Esophagus squamous epithelium (tissue), 5 donors: ENCODE measurements around the gene GAREM2. TPM values are rescaled to one million over a fixed set of nuclear protein-coding genes. Genes with fewer than 3 reads are reported as not detected.

Source experiments
- DNase-seq: peaks from one replicate; lab custom pipeline; 2025; lab: John Stamatoyannopoulos, UW
- H3K27ac ChIP-seq, 4 donors: fragments of 200-600 bp; sonication (generic); one replicate each; pipeline ENCODE4 v1.5.1; 2016 to 2019; ENCODE audit warnings: mild to moderate bottlenecking in 1 of 4
- H3K27me3 ChIP-seq, 4 donors: fragments of 200-600 bp; sonication (generic); 1 replicate in 3 of 4; 2 replicates in 1 of 4; pipeline versions ENCODE4 v1.5.1 to v1.6.0; 2017 to 2021; ENCODE audit warnings: antibody characterized with exemption in 1 of 4
- H3K36me3 ChIP-seq, 3 donors: fragments of 200-600 bp; sonication (generic); one replicate each; pipeline ENCODE4 v1.5.1; 2016 to 2019
- H3K4me1 ChIP-seq, 3 donors: fragments of 200-600 bp; sonication (generic); one replicate each; pipeline ENCODE4 v1.5.1; 2017 to 2019
- H3K4me3 ChIP-seq, 4 donors: fragments of 200-600 bp; sonication (generic); 1 replicate in 3 of 4; 2 replicates in 1 of 4; pipeline ENCODE4 v1.5.1; 2016 to 2019; ENCODE audit warnings: mild to moderate bottlenecking in 2 of 4, moderate library complexity in 1 of 4
- H3K9me3 ChIP-seq, 3 donors: fragments of 200-600 bp; sonication (generic); one replicate each; pipeline ENCODE4 v1.5.1; 2016 to 2019
- CTCF ChIP-seq, 6 experiments: fragments of 450-650 bp in 4 of 6; fragments of 200-600 bp in 2 of 6; sonication (generic) in 2 of 6; IDR thresholded peaks; one replicate each; pipeline ENCODE4 v1.5.1; 2016 to 2019; ENCODE audit warnings: antibody characterized with exemption in 6 of 6, mild to moderate bottlenecking in 4 of 6, moderate library complexity in 4 of 6
- POLR2A ChIP-seq, 4 donors: fragments of 450-650 bp; IDR thresholded peaks; one replicate each; pipeline ENCODE4 v1.6.1; 2017; ENCODE audit warnings: antibody characterized with exemption in 4 of 4, mild to moderate bottlenecking in 4 of 4, moderate library complexity in 3 of 4
- WGBS, 2 donors: methylation state at CpG; one replicate each; pipeline ENCODE4 v1.1.5; 2018; 5-methylcytosine and 5-hydroxymethylcytosine counted together
- intact Hi-C: fragments of 100-400 bp; cut with DNase I; formaldehyde crosslinking; loops from one replicate; pipeline ENCODE4 v1.15.0; 2022
- total RNA-seq, 4 donors: library from RNA; depleted of rRNA; stranded (reverse); fragments of >200 nt; gene quantifications; one replicate each; pipeline ENCODE4 v1.1.0, GENCODE V29; 2016
- donor health status: DM: yes; HTN: yes; CAD: no.

GAREM2 gene
- total RNA-seq, 4 donors from 2014 or later: 0.19 to 1.5 (median 0.89) TPM

- DNase-seq: no peak
- TF ChIP-seq CTCF (IDR thresholded peaks at IDR 0.05) (no peak), POLR2A (IDR thresholded peaks at IDR 0.05) (no peak)
- no peaks in the 10 kb centered on the region for H3K27me3 ChIP-seq
- intact Hi-C loops: no loop called here
- WGBS, 2 donors: 92 to 100% methylated on average over 1 to 3 of the region's 3 CpGs
- peaks cover 31 to 100% (median 78%) of the 10 kb centered on the region in 3 donors for H3K36me3 ChIP-seq
- no peaks in the 10 kb centered on the region for H3K9me3 ChIP-seq
- H3K4me3 ChIP-seq: no peak overlapping the region
- no peaks in the 10 kb centered on the region for H3K4me1 ChIP-seq
- H3K27ac ChIP-seq: no peak overlapping the region
These were observed 56.7 kb downstream of the GAREM2 start for GRCh38 chr2:26229595-26229994.

GRCh38 chr2:26230806-26231205, 57.9 kb downstream of the GAREM2 start:
- TF ChIP-seq CTCF (IDR thresholded peaks at IDR 0.05) (no peak), POLR2A (IDR thresholded peaks at IDR 0.05) (no peak)
- Histone ChIP-seq H3K36me3 (peaks cover 31 to 100% (median 88%) of the 10 kb centered on the region in 3 donors), H3K27ac (no peak overlapping the region), H3K4me1 (no peaks in the 10 kb centered on the region), H3K4me3 (no peak overlapping the region), H3K27me3 (no peaks in the 10 kb centered on the region), H3K9me3 (no peaks in the 10 kb centered on the region)
- intact Hi-C loops: no loop called here
- 83 to 97% methylated on average over 2 of the region's 2 CpGs for WGBS, 2 donors
- no peak for DNase-seq

GRCh38 chr2:26235089-26235488, 62.2 kb downstream of the GAREM2 start:
- no peaks in the 10 kb centered on the region for H3K27me3 ChIP-seq
- TF ChIP-seq CTCF (IDR thresholded peaks at IDR 0.05): peak in 4 of 6 experiments; percentile 19 to 48 (median 30)
- TF ChIP-seq POLR2A (IDR thresholded peaks at IDR 0.05): no peak
- H3K36me3 ChIP-seq: peaks cover 20 to 88% (median 70%) of the 10 kb centered on the region in 3 donors
- WGBS, 2 donors: 82 to 91% methylated on average over 9 of the region's 9 CpGs
- DNase-seq: no peak
- intact Hi-C loops: no loop called here
- H3K27ac ChIP-seq: no peak overlapping the region
- H3K9me3 ChIP-seq: no peaks in the 10 kb centered on the region
- H3K4me3 ChIP-seq: no peak overlapping the region
- H3K4me1 ChIP-seq: peaks cover 0 to 19% (median 7%) of the 10 kb centered on the region in 3 donors

- no peak overlapping the region for H3K27ac ChIP-seq
- intact Hi-C loops: no loop called here
- TF ChIP-seq POLR2A (IDR thresholded peaks at IDR 0.05) (no peak), CTCF (IDR thresholded peaks at IDR 0.05) (no peak)
- 100% methylated on average over 1 of the region's 1 CpG for WGBS, 2 donors
- H3K4me3 ChIP-seq: no peak overlapping the region
- peaks cover 14 to 60% (median 44%) of the 10 kb centered on the region in 3 donors for H3K36me3 ChIP-seq
- H3K27me3 ChIP-seq: no peaks in the 10 kb centered on the region
- H3K9me3 ChIP-seq: no peaks in the 10 kb centered on the region
- H3K4me1 ChIP-seq: peaks cover 4 to 46% (median 26%) of the 10 kb centered on the region in 3 donors
- DNase-seq: no peak
These were observed 65.0 kb downstream of the GAREM2 start for GRCh38 chr2:26237868-26238267.

- intact Hi-C loops: no loop called here
- 72 to 83% methylated on average over 4 of the region's 4 CpGs for WGBS, 2 donors
- Histone ChIP-seq H3K27ac (no peak overlapping the region), H3K36me3 (peaks cover 8 to 54% (median 39%) of the 10 kb centered on the region in 3 donors), H3K4me1 (peaks cover 8 to 52% (median 27%) of the 10 kb centered on the region in 3 donors), H3K9me3 (no peaks in the 10 kb centered on the region), H3K27me3 (no peaks in the 10 kb centered on the region), H3K4me3 (no peak overlapping the region)
- DNase-seq: no peak
- no peak for TF ChIP-seq POLR2A (IDR thresholded peaks at IDR 0.05)
- TF ChIP-seq CTCF (IDR thresholded peaks at IDR 0.05): no peak
These were observed 65.5 kb downstream of the GAREM2 start for GRCh38 chr2:26238311-26238958.

Other genes with a start within 250 kb of the GAREM2 start
- gene KIF3C, start 190.6 kb upstream of the GAREM2 start, total RNA-seq: 1 to 10 TPM; 1.3 to 3.4 (median 1.8) TPM
- 100 to 1,000 TPM; 214 to 388 (median 335) TPM for gene RAB10, start 139.0 kb upstream of the GAREM2 start, total RNA-seq
- 100 to 1,000 TPM in 3 of 4 donors, 10 to 100 TPM in 1; 84.7 to 161 (median 116) TPM for gene HADHA, start 71.5 kb downstream of the GAREM2 start, total RNA-seq
- 100 to 1,000 TPM in 1 of 4 donors, 10 to 100 TPM in 3; 57.6 to 150 (median 85.1) TPM for gene HADHB, start 71.9 kb downstream of the GAREM2 start, total RNA-seq
- gene SELENOI, start 173.1 kb downstream of the GAREM2 start, total RNA-seq: 10 to 100 TPM; 23.1 to 46.6 (median 32.4) TPM
- gene ADGRF3, start 173.7 kb downstream of the GAREM2 start, total RNA-seq: under 1 TPM in 1 of 4 donors, not detected in 3; 0.41 TPM
- gene DRC1, start 228.8 kb downstream of the GAREM2 start, total RNA-seq: not detected